NK-92 (cell line): ENCODE results near the gene CNOT4.
"Not testable (repeated sequence)": the region's sequence is repeated elsewhere in the genome, so short reads cannot be mapped to it uniquely, and the experiment has no call there.

Experiments
- DNase-seq: peaks from one replicate; lab custom pipeline; 2025; ENCODE audit not compliant: unreplicated experiment; lab: John Stamatoyannopoulos, UW

The CNOT4 gene

GRCh38 chr7:135459076-135459475 lies 50.8 kb downstream of the CNOT4 start:
- no peak for DNase-seq

- DNase-seq, result no peak
These were observed 55.8 kb downstream of the CNOT4 start for GRCh38 chr7:135454060-135454459.

- DNase-seq, result no peak
These were observed 60.5 kb downstream of the CNOT4 start for GRCh38 chr7:135449436-135449835.

GRCh38 chr7:135448753-135449152 lies 61.1 kb downstream of the CNOT4 start:
- no peak for DNase-seq

- DNase-seq, result no peak
These were observed 62.2 kb downstream of the CNOT4 start for GRCh38 chr7:135447748-135448147.

GRCh38 chr7:135445690-135446089 lies 64.2 kb downstream of the CNOT4 start:
- no peak for DNase-seq

- not testable (repeated sequence) for DNase-seq
These were observed 64.6 kb downstream of the CNOT4 start for GRCh38 chr7:135445266-135445665.

GRCh38 chr7:135441791-135442190 lies 68.1 kb downstream of the CNOT4 start:
- no peak for DNase-seq

- no peak for DNase-seq
These were observed 75.9 kb downstream of the CNOT4 start for GRCh38 chr7:135434047-135434446.

GRCh38 chr7:135430626-135431025 lies 79.3 kb downstream of the CNOT4 start:
- DNase-seq, result no peak

GRCh38 chr7:135428879-135429278 lies 81.0 kb downstream of the CNOT4 start:
- no peak for DNase-seq

- no peak for DNase-seq
These were observed 81.9 kb downstream of the CNOT4 start for GRCh38 chr7:135428011-135428410.

GRCh38 chr7:135427166-135427565 lies 82.7 kb downstream of the CNOT4 start:
- no peak for DNase-seq

GRCh38 chr7:135425036-135425435 lies 84.9 kb downstream of the CNOT4 start:
- no peak for DNase-seq

- no peak for DNase-seq
These were observed 89.1 kb downstream of the CNOT4 start for GRCh38 chr7:135420786-135421185.

- DNase-seq, result no peak
These were observed 93.5 kb downstream of the CNOT4 start for GRCh38 chr7:135416431-135416830.

GRCh38 chr7:135414850-135415439 lies 95.0 kb downstream of the CNOT4 start:
- no peak for DNase-seq

- DNase-seq, result no peak
These were observed 95.7 kb downstream of the CNOT4 start for GRCh38 chr7:135414208-135414607.

- no peak for DNase-seq
These were observed 98.8 kb downstream of the CNOT4 start for GRCh38 chr7:135411098-135411497.

- DNase-seq, result no peak
These were observed 99.4 kb downstream of the CNOT4 start for GRCh38 chr7:135410543-135410942.

GRCh38 chr7:135409845-135410542 lies 99.9 kb downstream of the CNOT4 start:
- DNase-seq, result no peak

GRCh38 chr7:135407884-135408283 lies 102.0 kb downstream of the CNOT4 start:
- no peak for DNase-seq

GRCh38 chr7:135406918-135407317 lies 103.0 kb downstream of the CNOT4 start:
- no peak for DNase-seq
